Caco-2 (cell line): ENCODE measurements around the gene IARS1. TPM values are rescaled to one million over a fixed set of nuclear protein-coding genes. Genes with fewer than 3 reads are reported as not detected.

Experiments used
- BruUV-seq: library from RNA; stranded (reverse); fragments of 400-500 nt; replicated peaks from 2 replicates; lab custom pipeline; 2021; lab: Mats Ljungman, UMichigan
- CTCF ChIA-PET: fragments of 300-600 bp; sonication (Branson Sonifier 250); formaldehyde crosslinking; loops from one replicate; lab custom pipeline; 2022; ENCODE audit warnings: antibody characterized with exemption; lab: Charles Lee
- POLR2A ChIA-PET: fragments of 300-600 bp; sonication (Branson Sonifier 250); formaldehyde crosslinking; loops from one replicate; lab custom pipeline; 2022; ENCODE audit warnings: antibody characterized with exemption; lab: Charles Lee
- DNase-seq, 2 experiments: peaks; one replicate each; pipeline versions ENCODE4 v3.0.0 to v3.0.0-alpha.2; 2020 to 2022
- H3K27me3 ChIP-seq: replicated peaks from 2 replicates; pipeline ENCODE4 v1.6.0; 2011; ENCODE audit warnings: low read length; ENCODE audit not compliant: control insufficient read depth, insufficient read depth
- H3K36me3 ChIP-seq: 2 replicates; pipeline ENCODE4 v1.5.1; 2011; ENCODE audit warnings: low read length; ENCODE audit not compliant: control insufficient read depth, insufficient read depth
- H3K4me1 ChIP-seq: fragments of 250-450 bp; sonication (Bioruptor Pico); 2 replicates; pipeline ENCODE4 v1.5.1; 2020; ENCODE audit warnings: mild to moderate bottlenecking
- H3K4me3 ChIP-seq: 2 replicates; pipeline ENCODE4 v1.5.1; 2011; ENCODE audit warnings: low read depth, mild to moderate bottlenecking, control low read depth, low read length
- H3K9me3 ChIP-seq: fragments of 250-450 bp; sonication (Bioruptor Pico); 2 replicates; pipeline ENCODE4 v1.5.1; 2020; ENCODE audit warnings: mild to moderate bottlenecking, moderate library complexity
- H3K27ac Mint-ChIP-seq: one replicate; pipeline ENCODE4 v1.8.0; 2022; ENCODE audit warnings: mixed read lengths; ENCODE audit not compliant: unreplicated experiment
- H3K27me3 Mint-ChIP-seq: one replicate; pipeline ENCODE4 v1.8.0; 2022; ENCODE audit warnings: mixed read lengths; ENCODE audit not compliant: insufficient read depth, unreplicated experiment
- H3K36me3 Mint-ChIP-seq: one replicate; pipeline ENCODE4 v1.8.0; 2022; ENCODE audit warnings: mild to moderate bottlenecking, mixed read lengths; ENCODE audit not compliant: insufficient read depth, unreplicated experiment
- H3K4me1 Mint-ChIP-seq: one replicate; pipeline ENCODE4 v1.8.0; 2022; ENCODE audit warnings: low read depth, mixed read lengths; ENCODE audit not compliant: unreplicated experiment
- H3K4me3 Mint-ChIP-seq: one replicate; pipeline ENCODE4 v1.8.0; 2022; ENCODE audit warnings: mild to moderate bottlenecking, moderate library complexity, mixed read lengths; ENCODE audit not compliant: unreplicated experiment
- H3K9me3 Mint-ChIP-seq: one replicate; pipeline ENCODE4 v1.8.0; 2022; ENCODE audit warnings: mixed read lengths; ENCODE audit not compliant: unreplicated experiment
- CTCF ChIP-seq, 2 experiments: fragments of 200-600 bp in 1 of 2; IDR thresholded peaks; 1 replicate in 1 of 2; 2 replicates in 1 of 2; pipeline versions ENCODE4 v1.5.1 to v1.8.0; 2011 to 2022; ENCODE audit warnings: antibody characterized with exemption in 1 of 2, control low read depth in 1 of 2, inconsistent platforms in 1 of 2, low read depth in 1 of 2, low read length in 1 of 2, mild to moderate bottlenecking in 1 of 2, moderate library complexity in 1 of 2; ENCODE audit not compliant: insufficient read depth in 1 of 2, severe bottlenecking in 1 of 2, unreplicated experiment in 1 of 2
- intact Hi-C: fragments of 100-400 bp; cut with micrococcal nuclease; formaldehyde crosslinking; loops from one replicate; pipeline ENCODE4 v1.10.0; 2022; ENCODE audit not compliant: unreplicated experiment
- total RNA-seq: library from RNA; stranded (reverse); gene quantifications from 2 replicates; pipeline ENCODE4 v1.2.3, GENCODE V29; 2022

IARS1 gene
- total RNA-seq, 1 experiment from 2014 or later = 138 TPM

GRCh38 chr9:92308893-92309292 lies 15.4 kb upstream of the IARS1 start:
- no peak overlapping the region for H3K4me3 Mint-ChIP-seq
- POLR2A ChIA-PET = interaction anchor here (0.6 kb wide), 1 partner anchor 17 kb away, joined by 3 read pairs; no protein-coding TSS in a partner anchor
- BruUV-seq = no TSS peak
- Histone ChIP-seq H3K4me1 (no peaks in the 10 kb centered on the region), H3K27me3 (no peaks in the 10 kb centered on the region), H3K9me3 (no peaks in the 10 kb centered on the region), H3K4me3 (no peak overlapping the region), H3K36me3 (no peaks in the 10 kb centered on the region)
- H3K27me3 Mint-ChIP-seq = no peaks in the 10 kb centered on the region
- intact Hi-C loops = no loop called here
- CTCF ChIA-PET = no interaction called here
- H3K9me3 Mint-ChIP-seq = no peaks in the 10 kb centered on the region
- H3K36me3 Mint-ChIP-seq = peaks cover 48% of the 10 kb centered on the region
- no peak for TF ChIP-seq CTCF (IDR thresholded peaks at IDR 0.05; ENCODE audit: insufficient read depth in 1 of 2, low read depth in 1 of 2, low read length in 1 of 2, severe bottlenecking in 1 of 2, unreplicated experiment in 1 of 2)
- H3K4me1 Mint-ChIP-seq = peaks cover 6% of the 10 kb centered on the region
- no peak for DNase-seq
- no peak overlapping the region for H3K27ac Mint-ChIP-seq

- H3K4me1 Mint-ChIP-seq = peaks cover 11% of the 10 kb centered on the region
- ChIA-PET POLR2A (no interaction called here), CTCF (no interaction called here)
- BruUV-seq = no TSS peak
- H3K4me1 ChIP-seq = peaks cover 3% of the 10 kb centered on the region; the same call in 1 of the 2 replicates
- H3K4me3 ChIP-seq = no peak overlapping the region
- no peak overlapping the region for H3K4me3 Mint-ChIP-seq
- H3K27me3 Mint-ChIP-seq = no peaks in the 10 kb centered on the region
- no peak for DNase-seq
- H3K27ac Mint-ChIP-seq = no peak overlapping the region
- H3K36me3 ChIP-seq = no peaks in the 10 kb centered on the region
- intact Hi-C loops = no loop called here
- H3K9me3 ChIP-seq = no peaks in the 10 kb centered on the region
- H3K36me3 Mint-ChIP-seq = peaks cover 43% of the 10 kb centered on the region
- H3K9me3 Mint-ChIP-seq = no peaks in the 10 kb centered on the region
- H3K27me3 ChIP-seq = no peaks in the 10 kb centered on the region
- no peak for TF ChIP-seq CTCF (IDR thresholded peaks at IDR 0.05; ENCODE audit: insufficient read depth in 1 of 2, low read depth in 1 of 2, low read length in 1 of 2, severe bottlenecking in 1 of 2, unreplicated experiment in 1 of 2)
Measured at GRCh38 chr9:92300936-92301335, 7.4 kb upstream of the IARS1 start.

GRCh38 chr9:92299116-92299515 lies 5.6 kb upstream of the IARS1 start:
- H3K36me3 ChIP-seq = no peaks in the 10 kb centered on the region
- intact Hi-C loops = no loop called here
- peaks cover 18% of the 10 kb centered on the region for H3K4me1 Mint-ChIP-seq
- no peak overlapping the region for H3K4me3 Mint-ChIP-seq
- H3K36me3 Mint-ChIP-seq = peaks cover 45% of the 10 kb centered on the region
- ChIA-PET POLR2A (no interaction called here), CTCF (no interaction called here)
- no peak for TF ChIP-seq CTCF (IDR thresholded peaks at IDR 0.05; ENCODE audit: insufficient read depth in 1 of 2, low read depth in 1 of 2, low read length in 1 of 2, severe bottlenecking in 1 of 2, unreplicated experiment in 1 of 2)
- H3K4me1 ChIP-seq = peaks cover 8% of the 10 kb centered on the region; the same call in 1 of the 2 replicates
- H3K27ac Mint-ChIP-seq = no peak overlapping the region
- no peak overlapping the region for H3K4me3 ChIP-seq
- no peaks in the 10 kb centered on the region for H3K9me3 Mint-ChIP-seq
- H3K27me3 ChIP-seq = no peaks in the 10 kb centered on the region
- no peaks in the 10 kb centered on the region for H3K27me3 Mint-ChIP-seq
- no TSS peak for BruUV-seq
- DNase-seq = no peak
- H3K9me3 ChIP-seq = no peaks in the 10 kb centered on the region
